Bronchial epithelial cell (primary cell): ENCODE results near the gene ZNRD2. TPM values are rescaled to one million over a fixed set of nuclear protein-coding genes. Genes with fewer than 3 reads are reported as not detected.
A peak's percentile ranks its signal among the peaks of the same experiment; 100 is the strongest.

Source experiments
- DNase-seq: peaks from one replicate; pipeline ENCODE4 v3.0.0-alpha.2; 2010; ENCODE audit warnings: low read depth
- FAIRE-seq: peaks from 2 replicates; lab custom pipeline; 2011; peaks lifted over from hg19 to GRCh38; lab: Jason Lieb, UNC
- H3K27me3 ChIP-seq: 2 replicates; pipeline ENCODE4 v1.5.1; 2011; ENCODE audit warnings: low read length; ENCODE audit not compliant: control insufficient read depth, insufficient read depth
- H3K36me3 ChIP-seq: 2 replicates; pipeline ENCODE4 v1.5.1; 2011; ENCODE audit warnings: low read length; ENCODE audit not compliant: control insufficient read depth, insufficient read depth
- H3K4me3 ChIP-seq: 2 replicates; pipeline ENCODE4 v1.5.1; 2011; ENCODE audit warnings: mild to moderate bottlenecking, low read depth, low read length, control low read depth
- total RNA-seq: library from RNA; depleted of rRNA; stranded (reverse); fragments of >200 nt; gene quantifications from 2 replicates; pipeline ENCODE4 v1.2.1, GENCODE V29; 2014
- TF ChIP-seq, protein P1 (sequence below): IDR thresholded peaks from 2 replicates; pipeline ENCODE4 v1.5.1; 2011; ENCODE audit warnings: mild to moderate bottlenecking, moderate library complexity, low read length, control low read depth, inconsistent platforms; ENCODE audit not compliant: insufficient read depth, severe bottlenecking

Gene ZNRD2
- total RNA-seq, 1 donor from 2014 or later, result 43.4 TPM

DNA sequence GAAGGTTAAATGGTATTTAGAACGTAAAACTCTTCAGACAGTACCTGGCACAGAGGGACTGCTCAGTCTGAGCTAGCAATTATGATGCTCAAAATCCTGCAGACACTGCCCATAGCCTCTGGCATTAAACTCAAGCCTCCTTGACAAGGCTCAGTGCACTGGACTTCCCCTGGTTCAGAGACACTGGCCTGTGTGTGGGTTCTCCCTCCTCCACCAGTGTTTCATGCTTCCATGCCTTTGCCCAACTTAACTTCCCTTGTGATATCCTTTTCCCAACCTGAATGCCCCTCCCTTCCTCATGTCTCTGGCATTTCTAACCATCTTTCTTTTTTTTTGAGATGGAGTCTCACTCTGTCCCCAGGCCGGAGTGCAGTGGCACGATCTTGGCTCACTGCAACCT, 21.2 kb upstream of the ZNRD2 start:
- Histone ChIP-seq H3K36me3 (no peaks in the 10 kb centered on the region), H3K27me3 (no peaks in the 10 kb centered on the region), H3K4me3 (no peak overlapping the region)
- TF ChIP-seq, protein P1, sequence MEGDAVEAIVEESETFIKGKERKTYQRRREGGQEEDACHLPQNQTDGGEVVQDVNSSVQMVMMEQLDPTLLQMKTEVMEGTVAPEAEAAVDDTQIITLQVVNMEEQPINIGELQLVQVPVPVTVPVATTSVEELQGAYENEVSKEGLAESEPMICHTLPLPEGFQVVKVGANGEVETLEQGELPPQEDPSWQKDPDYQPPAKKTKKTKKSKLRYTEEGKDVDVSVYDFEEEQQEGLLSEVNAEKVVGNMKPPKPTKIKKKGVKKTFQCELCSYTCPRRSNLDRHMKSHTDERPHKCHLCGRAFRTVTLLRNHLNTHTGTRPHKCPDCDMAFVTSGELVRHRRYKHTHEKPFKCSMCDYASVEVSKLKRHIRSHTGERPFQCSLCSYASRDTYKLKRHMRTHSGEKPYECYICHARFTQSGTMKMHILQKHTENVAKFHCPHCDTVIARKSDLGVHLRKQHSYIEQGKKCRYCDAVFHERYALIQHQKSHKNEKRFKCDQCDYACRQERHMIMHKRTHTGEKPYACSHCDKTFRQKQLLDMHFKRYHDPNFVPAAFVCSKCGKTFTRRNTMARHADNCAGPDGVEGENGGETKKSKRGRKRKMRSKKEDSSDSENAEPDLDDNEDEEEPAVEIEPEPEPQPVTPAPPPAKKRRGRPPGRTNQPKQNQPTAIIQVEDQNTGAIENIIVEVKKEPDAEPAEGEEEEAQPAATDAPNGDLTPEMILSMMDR, result no peak
- no peak for FAIRE-seq
- no peak for DNase-seq

DNA sequence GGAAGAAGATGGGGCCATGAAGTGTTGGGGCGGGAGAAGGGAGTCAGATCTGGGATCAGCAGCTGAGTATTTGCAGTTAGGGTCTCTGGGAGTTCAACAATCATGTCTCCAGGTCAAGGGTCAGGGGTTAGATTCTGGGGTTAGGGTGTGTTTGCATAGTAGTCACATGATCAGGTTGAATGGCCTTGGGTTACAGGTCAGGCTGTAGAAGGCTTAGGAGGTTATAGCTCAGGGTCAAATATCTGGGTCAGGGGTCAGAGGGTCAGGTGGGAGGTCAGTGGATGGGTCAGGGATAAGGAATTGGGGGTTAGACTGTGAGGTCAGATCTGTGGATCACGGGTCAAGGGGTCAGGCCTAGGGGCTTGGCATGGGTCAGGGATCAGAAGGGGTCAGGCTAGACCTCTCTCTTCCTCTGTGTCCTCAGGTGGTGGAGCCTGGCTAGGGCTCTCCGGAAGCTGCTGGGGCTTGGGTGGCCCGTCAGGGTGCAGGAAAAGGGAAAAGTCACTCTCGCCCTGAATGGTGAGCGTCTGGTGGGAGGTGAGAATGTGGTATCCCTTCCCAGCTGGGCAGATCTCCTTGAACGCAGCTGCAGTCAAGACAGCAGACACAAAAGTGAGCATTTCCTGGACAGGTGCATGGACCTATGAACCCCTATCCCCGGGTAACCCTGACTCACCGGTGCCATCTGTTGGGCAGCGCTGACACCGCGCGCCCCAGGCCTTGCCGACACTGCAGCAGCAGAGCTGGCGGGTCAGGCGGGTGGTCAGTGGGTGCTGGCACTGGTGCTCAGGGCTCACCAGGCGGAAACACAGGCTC, 18.5 kb upstream of the ZNRD2 start:
- H3K4me3 ChIP-seq, result no peak overlapping the region
- FAIRE-seq, result no peak
- TF ChIP-seq, protein P1, result peak; percentile 68
- H3K27me3 ChIP-seq, result no peaks in the 10 kb centered on the region
- no peaks in the 10 kb centered on the region for H3K36me3 ChIP-seq
- DNase-seq, result peak; percentile 39

DNA sequence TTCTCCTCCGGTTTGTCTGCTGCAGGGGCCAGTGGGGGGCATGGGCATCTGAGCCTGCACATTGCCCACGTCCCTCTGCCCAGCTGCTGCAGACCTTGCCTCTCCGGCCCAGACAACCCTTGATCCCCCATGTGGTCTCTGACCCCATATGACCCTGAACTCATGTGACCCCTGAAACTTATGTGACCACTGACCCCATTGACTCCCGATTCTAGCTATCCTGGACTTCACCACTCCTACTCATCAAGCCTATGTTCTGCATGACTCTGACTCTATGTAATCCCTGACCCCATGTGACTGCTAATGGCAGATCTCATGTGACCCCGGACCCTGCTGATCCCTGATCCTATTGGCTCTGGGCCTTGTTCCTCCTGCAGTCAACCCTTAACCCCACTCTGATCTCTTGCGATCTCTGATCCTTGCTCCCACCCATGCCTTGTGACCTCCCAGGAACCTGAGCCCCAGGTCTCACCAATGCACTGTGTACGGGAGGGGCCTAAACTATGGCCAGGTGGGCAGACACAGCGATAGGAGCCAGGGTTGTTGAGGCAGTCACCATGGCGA, 17.8 kb upstream of the ZNRD2 start:
- FAIRE-seq (no peak), DNase-seq (no peak)
- TF ChIP-seq, protein P1, result no peak
- Histone ChIP-seq H3K27me3 (no peaks in the 10 kb centered on the region), H3K4me3 (no peak overlapping the region), H3K36me3 (no peaks in the 10 kb centered on the region)

DNA sequence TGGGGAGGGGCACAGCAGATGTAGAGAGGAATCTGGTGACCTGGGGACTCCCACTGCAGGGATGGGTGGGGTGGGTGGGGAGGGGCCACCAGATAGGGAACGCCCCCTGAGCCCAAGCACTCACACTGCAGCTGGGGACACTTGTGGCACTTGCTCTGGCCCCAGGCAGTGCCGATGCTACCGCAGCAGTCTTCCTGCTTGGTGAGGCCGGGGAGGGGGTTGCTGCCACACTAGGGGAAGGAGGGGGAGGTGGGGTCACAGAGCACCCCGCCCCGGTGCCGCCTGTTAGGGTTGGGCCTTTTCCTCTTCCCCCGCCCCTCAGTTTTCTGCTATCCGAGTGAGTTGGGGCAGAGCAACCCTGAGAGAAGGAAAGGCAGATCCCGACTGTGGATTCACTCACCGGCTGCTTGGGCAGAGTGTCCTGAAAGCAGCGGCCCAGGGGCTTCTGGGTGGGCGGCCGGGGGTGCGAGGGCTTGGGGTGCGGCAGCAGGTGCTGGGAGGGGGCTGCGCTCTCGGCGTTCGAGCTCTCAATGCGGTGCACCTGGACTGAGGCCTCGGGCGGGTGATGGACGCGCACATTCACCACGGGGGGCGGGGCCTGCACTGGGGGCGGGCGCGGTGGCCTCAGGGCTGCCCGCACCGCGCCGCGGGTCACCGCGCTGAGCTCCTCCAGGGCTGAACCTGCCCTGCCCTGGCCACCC, 16.8 kb upstream of the ZNRD2 start:
- no peaks in the 10 kb centered on the region for H3K36me3 ChIP-seq
- no peak overlapping the region for H3K4me3 ChIP-seq
- DNase-seq (no peak), FAIRE-seq (no peak)
- H3K27me3 ChIP-seq, result no peaks in the 10 kb centered on the region
- TF ChIP-seq, protein P1, result no peak

DNA sequence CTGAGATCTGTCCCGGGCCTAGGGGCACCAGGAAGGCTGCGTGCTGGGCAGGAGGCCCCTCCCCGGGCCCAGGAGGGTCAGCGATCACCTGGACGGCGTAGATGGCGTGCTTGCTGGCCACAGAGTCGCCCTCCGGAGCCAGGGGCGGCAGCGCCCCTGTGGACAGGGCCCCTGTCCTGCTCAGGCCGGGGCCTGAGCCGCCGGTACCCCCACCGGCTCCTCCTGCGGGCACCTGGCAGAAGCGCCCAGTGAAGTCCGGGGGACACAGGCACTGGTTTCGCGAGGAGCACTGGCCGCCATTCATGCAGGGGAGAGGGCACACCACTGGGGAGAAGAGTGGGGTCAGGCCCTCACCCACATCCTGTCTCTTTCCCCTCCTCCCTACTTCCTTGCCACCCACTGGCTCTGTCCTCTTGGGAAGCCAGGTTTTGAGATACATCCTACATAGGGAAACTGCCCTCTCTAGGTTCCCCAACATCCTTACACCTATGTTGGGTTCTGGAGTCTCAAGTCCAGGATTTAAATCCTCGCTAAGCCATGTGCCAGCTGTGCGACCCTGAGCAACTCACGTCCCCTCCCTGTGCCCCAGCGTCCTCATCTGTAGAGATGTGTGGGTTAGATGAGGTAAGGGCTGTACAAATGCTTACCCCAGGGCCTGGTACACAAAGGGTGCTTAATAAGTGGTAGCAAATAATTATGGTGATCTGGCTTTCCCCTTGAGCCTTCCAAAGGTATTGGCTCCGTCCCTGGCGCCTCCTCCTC, 16.0 kb upstream of the ZNRD2 start:
- DNase-seq (no peak), FAIRE-seq (no peak)
- Histone ChIP-seq H3K36me3 (no peaks in the 10 kb centered on the region), H3K27me3 (no peaks in the 10 kb centered on the region), H3K4me3 (no peak overlapping the region)
- TF ChIP-seq, protein P1, result no peak
